ENCODE measurements around the gene RTL1.

The RTL1 gene

GRCh38 chr14:100874411-100875091 lies 29.0 kb downstream of the RTL1 start:
- no peak overlapping the region for H3K27ac Mint-ChIP-seq (ENCODE audit: low read depth)
- no peak for ATAC-seq (replicated peaks; ENCODE audit: extremely low read depth, poor library complexity, severe bottlenecking)
- H3K9me3 Mint-ChIP-seq = no peaks in the 10 kb centered on the region

DNA sequence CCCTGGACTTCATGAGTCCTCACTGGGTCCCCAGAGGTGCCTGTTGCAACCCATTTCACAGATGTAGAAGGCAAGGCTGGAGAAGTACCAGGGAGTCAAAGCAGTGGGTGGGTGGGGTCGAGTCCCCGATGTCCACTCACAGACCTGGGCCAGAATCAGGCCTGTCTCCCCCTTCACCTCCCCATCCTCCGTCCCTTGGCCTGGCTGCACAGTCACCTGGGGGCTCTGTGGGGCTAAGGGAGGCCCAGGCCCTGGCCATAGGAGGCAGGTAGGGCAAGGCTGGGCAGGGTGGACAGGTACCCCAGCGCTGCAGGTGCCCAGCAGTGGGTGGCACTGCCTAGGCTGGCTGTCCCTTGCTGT lies 29.5 kb downstream of the RTL1 start:
- ATAC-seq (replicated peaks; ENCODE audit: extremely low read depth, poor library complexity, severe bottlenecking) (no peak), DNase-seq (ENCODE audit: low spot score in 2 of 2) (no peak)
- no peaks in the 10 kb centered on the region for H3K36me3 Mint-ChIP-seq (ENCODE audit: insufficient read depth)
- no peaks in the 10 kb centered on the region for H3K9me3 Mint-ChIP-seq
- no peak overlapping the region for H3K27ac Mint-ChIP-seq (ENCODE audit: low read depth)
- H3K27me3 Mint-ChIP-seq = peaks cover 15% of the 10 kb centered on the region
- no peak overlapping the region for H3K4me3 Mint-ChIP-seq
- H3K4me1 Mint-ChIP-seq = no peaks in the 10 kb centered on the region

More at GRCh38 chr14:100874411-100875091, 29.0 kb downstream of the RTL1 start:
- peaks cover 15% of the 10 kb centered on the region for H3K27me3 Mint-ChIP-seq
- no peak for DNase-seq (ENCODE audit: low spot score in 2 of 2)
- H3K4me3 Mint-ChIP-seq = no peak overlapping the region
- no peaks in the 10 kb centered on the region for H3K36me3 Mint-ChIP-seq (ENCODE audit: insufficient read depth)
- H3K4me1 Mint-ChIP-seq = no peaks in the 10 kb centered on the region

DNA sequence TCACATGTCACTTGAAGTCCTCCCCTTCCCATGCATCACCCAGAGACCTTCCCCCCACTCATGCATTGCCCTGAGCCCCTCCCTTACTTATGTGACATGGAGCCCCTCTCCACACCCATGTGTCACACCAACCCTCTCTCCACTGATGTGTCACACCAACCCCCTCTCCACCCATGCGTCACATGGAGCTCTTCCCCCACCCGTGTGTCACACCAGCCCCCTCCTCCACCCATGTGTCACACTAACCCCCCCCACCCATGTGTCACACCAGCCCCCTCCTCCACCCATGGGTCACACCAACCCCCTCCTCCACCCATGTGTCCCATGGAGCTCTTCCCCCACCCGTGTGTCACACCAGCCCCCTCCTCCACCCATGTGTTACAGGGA lies 30.4 kb downstream of the RTL1 start:
- Mint-ChIP-seq H3K27me3 (peaks cover 8% of the 10 kb centered on the region), H3K36me3 (ENCODE audit: insufficient read depth) (no peaks in the 10 kb centered on the region), H3K4me3 (no peak overlapping the region), H3K27ac (ENCODE audit: low read depth) (no peak overlapping the region), H3K9me3 (no peaks in the 10 kb centered on the region), H3K4me1 (no peaks in the 10 kb centered on the region)
- DNase-seq (ENCODE audit: low spot score in 2 of 2) = no peak
- no peak for ATAC-seq (replicated peaks; ENCODE audit: extremely low read depth, poor library complexity, severe bottlenecking)

- no peak overlapping the region for H3K27ac Mint-ChIP-seq (ENCODE audit: low read depth)
- H3K4me3 Mint-ChIP-seq = no peak overlapping the region
- DNase-seq (ENCODE audit: low spot score in 2 of 2) (no peak), ATAC-seq (replicated peaks; ENCODE audit: extremely low read depth, poor library complexity, severe bottlenecking) (no peak)
- no peaks in the 10 kb centered on the region for H3K9me3 Mint-ChIP-seq
- H3K27me3 Mint-ChIP-seq = peaks cover 2% of the 10 kb centered on the region
- no peaks in the 10 kb centered on the region for H3K36me3 Mint-ChIP-seq (ENCODE audit: insufficient read depth)
- no peaks in the 10 kb centered on the region for H3K4me1 Mint-ChIP-seq
Measured at GRCh38 chr14:100872259-100873095, 31.0 kb downstream of the RTL1 start.

DNA sequence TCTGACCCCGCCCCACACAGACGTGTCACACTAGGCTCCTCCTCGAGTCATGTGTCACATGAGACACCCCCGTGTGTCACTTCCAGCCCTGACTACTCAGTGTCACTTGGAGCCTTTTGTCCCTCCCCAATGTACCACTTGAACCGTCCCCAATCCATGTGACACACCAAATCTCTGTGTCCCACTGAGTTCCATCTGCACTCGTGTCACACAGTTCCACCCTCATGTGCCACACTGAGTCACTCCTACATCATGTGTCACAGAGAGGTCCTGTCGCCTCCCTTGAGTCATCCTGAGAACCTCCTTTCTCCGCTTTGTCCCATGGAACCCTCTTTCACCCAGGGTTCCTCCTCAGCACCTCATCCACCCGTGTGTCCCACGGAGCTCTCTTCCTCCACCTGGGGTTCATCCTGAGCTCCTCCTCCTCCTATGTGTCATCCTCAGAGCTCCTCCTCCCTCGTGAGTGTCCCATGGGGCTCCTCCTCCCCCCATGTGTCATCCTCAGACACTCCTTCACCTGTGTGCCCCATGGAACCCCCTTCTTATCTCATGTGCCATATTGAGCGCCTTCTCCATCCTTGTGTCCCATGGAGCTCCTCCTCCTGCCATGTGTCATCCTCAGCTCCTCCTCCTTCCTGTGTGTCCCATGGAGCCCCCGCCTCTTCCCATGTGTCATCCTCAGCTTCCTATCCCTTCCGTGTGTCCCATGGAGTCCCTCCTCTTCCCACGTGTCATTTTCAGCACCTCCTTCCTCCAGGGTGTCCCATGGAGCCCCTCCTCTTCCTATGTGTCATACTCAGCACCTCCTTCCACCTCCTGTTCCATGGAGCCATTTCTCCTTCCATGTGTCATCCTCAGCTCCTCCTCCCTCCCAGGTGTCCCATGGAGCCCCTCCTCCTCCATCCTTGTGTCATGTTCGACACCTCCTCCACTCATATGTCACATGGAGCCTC lies 32.0 kb downstream of the RTL1 start:
- DNase-seq (ENCODE audit: low spot score in 2 of 2) (no peak), ATAC-seq (replicated peaks; ENCODE audit: extremely low read depth, poor library complexity, severe bottlenecking) (no peak)
- Mint-ChIP-seq H3K4me3 (no peak overlapping the region), H3K36me3 (ENCODE audit: insufficient read depth) (no peaks in the 10 kb centered on the region), H3K9me3 (no peaks in the 10 kb centered on the region), H3K4me1 (no peaks in the 10 kb centered on the region), H3K27me3 (no peaks in the 10 kb centered on the region), H3K27ac (ENCODE audit: low read depth) (no peak overlapping the region)

- no peaks in the 10 kb centered on the region for H3K9me3 Mint-ChIP-seq
- no peak overlapping the region for H3K27ac Mint-ChIP-seq (ENCODE audit: low read depth)
- H3K4me3 Mint-ChIP-seq = no peak overlapping the region
- no peaks in the 10 kb centered on the region for H3K36me3 Mint-ChIP-seq (ENCODE audit: insufficient read depth)
- DNase-seq (ENCODE audit: low spot score in 2 of 2) = no peak
- no peaks in the 10 kb centered on the region for H3K27me3 Mint-ChIP-seq
- no peaks in the 10 kb centered on the region for H3K4me1 Mint-ChIP-seq
- ATAC-seq (replicated peaks; ENCODE audit: extremely low read depth, poor library complexity, severe bottlenecking) = no peak
Measured at GRCh38 chr14:100868621-100869370, 34.7 kb downstream of the RTL1 start.

DNA sequence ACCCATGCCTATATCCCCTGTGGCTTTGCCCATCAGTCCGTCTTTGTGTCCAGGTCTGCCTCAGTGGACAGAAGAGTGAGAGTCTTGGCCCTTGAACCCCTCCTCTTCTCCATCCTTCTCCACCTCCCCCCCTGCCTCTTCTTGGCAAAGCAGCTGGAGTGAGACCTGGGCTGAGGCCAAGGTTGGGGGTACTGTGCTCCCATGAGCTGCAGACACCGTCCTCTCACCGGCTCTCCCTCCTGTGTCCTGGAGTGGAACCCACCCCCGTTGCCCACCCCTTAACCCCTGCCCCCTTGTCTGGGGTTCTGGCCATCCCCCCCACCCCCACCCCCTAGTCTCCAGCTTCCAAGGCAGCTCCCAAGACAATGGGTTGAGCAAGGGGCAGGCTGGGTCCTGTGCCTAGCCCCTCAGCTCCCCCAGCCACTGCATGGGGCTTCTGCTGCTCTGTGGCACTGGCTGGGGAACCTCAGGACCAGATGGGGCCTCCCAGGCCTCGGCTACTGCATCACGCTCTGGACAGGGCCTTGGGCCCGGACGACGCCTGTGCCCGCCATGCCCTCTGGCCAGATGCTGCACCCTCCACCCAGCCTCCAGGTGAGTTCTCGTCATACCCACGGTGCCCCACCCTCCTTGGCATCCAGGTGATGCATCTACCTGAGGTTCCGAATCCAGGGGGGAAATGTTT lies 35.7 kb downstream of the RTL1 start:
- H3K27me3 Mint-ChIP-seq = no peaks in the 10 kb centered on the region
- H3K27ac Mint-ChIP-seq (ENCODE audit: low read depth) = no peak overlapping the region
- ATAC-seq (replicated peaks; ENCODE audit: extremely low read depth, poor library complexity, severe bottlenecking) (no peak), DNase-seq (ENCODE audit: low spot score in 2 of 2) (no peak)
- no peaks in the 10 kb centered on the region for H3K9me3 Mint-ChIP-seq
- H3K4me1 Mint-ChIP-seq = no peaks in the 10 kb centered on the region
- no peak overlapping the region for H3K4me3 Mint-ChIP-seq
- no peaks in the 10 kb centered on the region for H3K36me3 Mint-ChIP-seq (ENCODE audit: insufficient read depth)

DNA sequence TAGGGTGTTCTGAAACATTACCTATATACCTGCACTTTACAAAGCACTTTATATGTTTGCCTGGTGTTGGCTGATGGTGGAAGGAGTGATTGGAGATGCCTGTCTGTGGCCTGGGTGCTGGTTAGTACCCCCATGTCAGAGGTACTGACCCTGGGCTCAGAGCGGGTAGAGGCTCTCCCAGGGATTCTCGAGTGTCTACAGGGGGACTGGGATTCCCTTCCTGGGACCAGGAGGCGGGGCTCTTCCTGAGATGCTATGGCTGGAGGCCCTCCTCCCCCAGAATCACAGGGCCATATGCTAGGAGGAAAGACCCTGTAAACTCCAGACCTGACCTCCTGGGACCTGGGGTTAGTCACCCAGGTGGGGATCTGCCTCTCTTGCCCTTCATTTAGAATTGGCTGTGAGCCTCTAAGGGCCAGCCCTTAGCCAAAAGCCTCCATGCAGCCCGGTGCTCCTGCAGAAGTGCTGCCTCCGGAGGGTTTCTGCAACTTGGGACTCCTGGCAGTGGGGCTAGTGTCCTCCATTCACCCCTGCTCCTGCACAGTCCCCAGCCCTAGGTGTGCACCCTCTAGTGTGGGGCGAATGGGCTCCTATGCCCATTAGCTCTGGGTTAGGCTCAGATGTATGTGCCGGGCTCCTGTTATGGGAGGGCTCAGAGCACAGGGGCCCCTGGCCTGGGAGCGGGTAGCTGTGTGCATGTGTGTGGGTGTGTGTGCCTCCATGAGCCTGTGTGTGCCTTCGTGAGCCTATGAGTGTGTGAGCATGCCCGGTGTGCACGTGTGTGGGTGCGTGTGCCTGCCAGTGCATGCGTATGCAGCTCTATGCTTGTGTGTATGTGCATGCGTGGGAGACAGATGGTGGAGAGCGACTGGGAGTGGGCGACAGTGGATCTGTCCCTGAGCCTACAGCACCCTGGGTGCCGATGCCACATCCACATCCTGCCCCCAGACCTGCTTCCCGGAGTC lies 36.6 kb downstream of the RTL1 start:
- Mint-ChIP-seq H3K4me3 (no peak overlapping the region), H3K9me3 (no peaks in the 10 kb centered on the region), H3K27ac (ENCODE audit: low read depth) (no peak overlapping the region), H3K27me3 (no peaks in the 10 kb centered on the region), H3K4me1 (no peaks in the 10 kb centered on the region), H3K36me3 (ENCODE audit: insufficient read depth) (no peaks in the 10 kb centered on the region)
- DNase-seq (ENCODE audit: low spot score in 2 of 2) (no peak), ATAC-seq (replicated peaks; ENCODE audit: extremely low read depth, poor library complexity, severe bottlenecking) (no peak)

GRCh38 chr14:100865682-100866591 lies 37.6 kb downstream of the RTL1 start:
- Mint-ChIP-seq H3K9me3 (no peaks in the 10 kb centered on the region), H3K27me3 (peaks cover 6% of the 10 kb centered on the region), H3K4me3 (no peak overlapping the region), H3K27ac (ENCODE audit: low read depth) (no peak overlapping the region), H3K4me1 (no peaks in the 10 kb centered on the region), H3K36me3 (ENCODE audit: insufficient read depth) (no peaks in the 10 kb centered on the region)
- DNase-seq (ENCODE audit: low spot score in 2 of 2) (no peak), ATAC-seq (replicated peaks; ENCODE audit: extremely low read depth, poor library complexity, severe bottlenecking) (no peak)

DNA sequence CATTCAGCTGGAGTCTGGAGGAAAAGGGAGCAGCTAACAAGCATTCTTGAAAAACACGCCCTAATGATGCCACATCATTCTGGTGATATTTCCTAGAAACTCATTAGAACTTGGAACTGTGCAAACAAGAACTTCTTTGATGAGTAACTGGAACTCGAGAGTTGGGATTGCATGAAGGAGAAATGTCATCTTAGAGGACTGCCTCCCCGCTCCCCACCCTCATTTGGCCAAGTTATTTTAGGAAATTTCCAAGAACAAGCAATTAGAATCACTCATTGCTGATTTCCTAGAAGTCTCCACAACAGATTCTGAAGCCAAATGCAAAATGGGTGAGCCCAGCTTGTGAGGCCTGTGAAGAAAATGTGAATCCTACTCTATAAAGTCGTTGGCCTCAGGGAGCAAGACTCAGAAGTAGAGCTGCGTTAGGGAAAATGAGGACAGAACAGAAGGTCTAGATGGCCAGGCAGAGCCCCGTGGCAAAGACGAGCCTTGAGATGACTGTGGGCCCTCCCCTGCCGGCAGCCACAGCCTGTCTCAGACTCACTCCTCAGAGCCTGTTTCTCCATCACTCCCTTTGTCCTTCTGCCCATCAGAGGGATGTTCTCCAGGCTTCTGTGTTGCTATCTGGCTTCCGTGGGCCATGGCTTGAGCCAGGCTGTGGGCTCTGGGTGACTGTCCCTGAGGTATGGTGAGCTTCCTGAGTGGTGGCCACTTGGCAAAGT lies 38.4 kb downstream of the RTL1 start:
- ATAC-seq (replicated peaks; ENCODE audit: extremely low read depth, poor library complexity, severe bottlenecking) (no peak), DNase-seq (ENCODE audit: low spot score in 2 of 2) (no peak)
- Mint-ChIP-seq H3K4me1 (no peaks in the 10 kb centered on the region), H3K9me3 (no peaks in the 10 kb centered on the region), H3K36me3 (ENCODE audit: insufficient read depth) (no peaks in the 10 kb centered on the region), H3K27me3 (peaks cover 14% of the 10 kb centered on the region), H3K27ac (ENCODE audit: low read depth) (no peak overlapping the region), H3K4me3 (no peak overlapping the region)

Measured in central memory CD8-positive, alpha-beta T cell (primary cell).